Calu3 (cell line): ENCODE data around the gene BRD3OS. TPM values are rescaled to one million over a fixed set of nuclear protein-coding genes. Genes with fewer than 3 reads are reported as not detected.

Source experiments
- BruUV-seq: library from RNA; stranded (reverse); fragments of 400-500 nt; replicated peaks from 2 replicates; lab custom pipeline; 2021; lab: Mats Ljungman, UMichigan
- CTCF ChIA-PET: fragments of 300-600 bp; sonication (Branson Sonifier 250); formaldehyde crosslinking; loops from one replicate; lab custom pipeline; 2022; ENCODE audit warnings: antibody characterized with exemption; lab: Charles Lee
- DNase-seq: peaks from one replicate; pipeline ENCODE4 v3.0.0; 2022
- H3K27ac Mint-ChIP-seq: one replicate; pipeline ENCODE4 v1.8.0; 2022; ENCODE audit warnings: mixed read lengths; ENCODE audit not compliant: unreplicated experiment
- H3K27me3 Mint-ChIP-seq: one replicate; pipeline ENCODE4 v1.8.0; 2022; ENCODE audit warnings: mixed read lengths; ENCODE audit not compliant: unreplicated experiment
- H3K36me3 Mint-ChIP-seq: one replicate; pipeline ENCODE4 v1.8.0; 2022; ENCODE audit warnings: mild to moderate bottlenecking, moderate library complexity, mixed read lengths; ENCODE audit not compliant: insufficient read depth, unreplicated experiment
- H3K4me1 Mint-ChIP-seq: one replicate; pipeline ENCODE4 v1.8.0; 2022; ENCODE audit warnings: mild to moderate bottlenecking, low read depth, mixed read lengths; ENCODE audit not compliant: unreplicated experiment
- H3K4me3 Mint-ChIP-seq: one replicate; pipeline ENCODE4 v1.8.0; 2022; ENCODE audit warnings: mild to moderate bottlenecking, low read depth, moderate library complexity, mixed read lengths; ENCODE audit not compliant: unreplicated experiment
- H3K9me3 Mint-ChIP-seq: one replicate; pipeline ENCODE4 v1.8.0; 2022; ENCODE audit warnings: low read depth, mixed read lengths; ENCODE audit not compliant: unreplicated experiment
- CTCF ChIP-seq: fragments of 200-600 bp; IDR thresholded peaks from one replicate; pipeline ENCODE4 v1.8.0; 2022; ENCODE audit warnings: antibody characterized with exemption; ENCODE audit not compliant: unreplicated experiment
- intact Hi-C: fragments of 100-400 bp; cut with micrococcal nuclease; formaldehyde crosslinking; loops from one replicate; pipeline ENCODE4 v1.10.0; 2022; ENCODE audit not compliant: unreplicated experiment
- total RNA-seq: library from RNA; stranded (reverse); gene quantifications from 2 replicates; pipeline ENCODE4 v1.2.3, GENCODE V29; 2022

The BRD3OS gene
- total RNA-seq, 1 experiment from 2014 or later = 10.5 TPM

GRCh38 chr9:133981958-133982681, 43.2 kb upstream of the BRD3OS start:
- peaks cover 39% of the 10 kb centered on the region for H3K4me1 Mint-ChIP-seq
- no peak for DNase-seq
- CTCF ChIA-PET = no interaction called here
- no peak overlapping the region for H3K27ac Mint-ChIP-seq
- BruUV-seq = no TSS peak
- no peak overlapping the region for H3K4me3 Mint-ChIP-seq
- H3K27me3 Mint-ChIP-seq = no peaks in the 10 kb centered on the region
- peaks cover 16% of the 10 kb centered on the region for H3K36me3 Mint-ChIP-seq
- intact Hi-C loops = no loop called here
- H3K9me3 Mint-ChIP-seq = no peaks in the 10 kb centered on the region
- TF ChIP-seq CTCF = no peak

GRCh38 chr9:133982971-133983720, 42.1 kb upstream of the BRD3OS start:
- no peak for DNase-seq
- no TSS peak for BruUV-seq
- no peak for TF ChIP-seq CTCF
- H3K9me3 Mint-ChIP-seq = no peaks in the 10 kb centered on the region
- no peaks in the 10 kb centered on the region for H3K27me3 Mint-ChIP-seq
- H3K4me3 Mint-ChIP-seq = no peak overlapping the region
- CTCF ChIA-PET = no interaction called here
- intact Hi-C loops = no loop called here
- H3K36me3 Mint-ChIP-seq = peaks cover 16% of the 10 kb centered on the region
- peaks cover 43% of the 10 kb centered on the region for H3K4me1 Mint-ChIP-seq
- H3K27ac Mint-ChIP-seq = no peak overlapping the region

- Mint-ChIP-seq H3K4me1 (peaks cover 24% of the 10 kb centered on the region), H3K4me3 (no peak overlapping the region), H3K36me3 (peaks cover 26% of the 10 kb centered on the region), H3K9me3 (no peaks in the 10 kb centered on the region), H3K27ac (peak overlapping the region; percentile 5), H3K27me3 (no peaks in the 10 kb centered on the region)
- intact Hi-C loops = no loop called here
- BruUV-seq = no TSS peak
- DNase-seq = no peak
- no peak for TF ChIP-seq CTCF
- CTCF ChIA-PET = no interaction called here
Observed at GRCh38 chr9:133986061-133986460, 39.2 kb upstream of the BRD3OS start.

- Mint-ChIP-seq H3K27ac (no peak overlapping the region), H3K36me3 (peaks cover 32% of the 10 kb centered on the region), H3K4me3 (no peak overlapping the region), H3K9me3 (no peaks in the 10 kb centered on the region), H3K4me1 (peaks cover 22% of the 10 kb centered on the region), H3K27me3 (no peaks in the 10 kb centered on the region)
- intact Hi-C loops = no loop called here
- CTCF ChIA-PET = interaction anchor here (0.6 kb wide), 1 partner anchor 92 kb away, joined by 3 read pairs; no protein-coding TSS in a partner anchor
- no TSS peak for BruUV-seq
- DNase-seq = no peak
- TF ChIP-seq CTCF = no peak
Observed at GRCh38 chr9:133986774-133987445, 38.4 kb upstream of the BRD3OS start.
